Measurements from ENCODE around the gene DOCK9.

GRCh38 chr13:98913741-98914140, 64.1 kb downstream of the DOCK9 start:
- TF ChIP-seq CTCF (IDR thresholded peaks at IDR 0.05) (no peak), EZH2 (IDR thresholded peaks at IDR 0.05; ENCODE audit: borderline replicate concordance, insufficient read depth, low read depth, low read length, poor library complexity, severe bottlenecking) (no peak)
